Astrocyte of the cerebellum (primary cell): ENCODE data around the gene RAB35.

Experiments used
- DNase-seq: peaks from one replicate; pipeline ENCODE4 v3.0.0-alpha.2; 2011; ENCODE audit warnings: low read depth
- H3K4me3 ChIP-seq: 2 replicates; pipeline ENCODE4 v1.5.1; 2011; ENCODE audit warnings: mild to moderate bottlenecking, low read depth, low read length, moderate library complexity
- in situ Hi-C: cut with HindIII; loops from 2 replicates; pipeline ENCODE4 v1.10.0; 2017; ENCODE audit warnings: low sequenced_read_pairs
- TF ChIP-seq, protein P1 (sequence below): IDR thresholded peaks from 2 replicates; pipeline ENCODE4 v1.5.1; 2012; ENCODE audit warnings: low read length, low read depth, moderate library complexity, mild to moderate bottlenecking; ENCODE audit errors: missing control alignments

The RAB35 gene

DNA sequence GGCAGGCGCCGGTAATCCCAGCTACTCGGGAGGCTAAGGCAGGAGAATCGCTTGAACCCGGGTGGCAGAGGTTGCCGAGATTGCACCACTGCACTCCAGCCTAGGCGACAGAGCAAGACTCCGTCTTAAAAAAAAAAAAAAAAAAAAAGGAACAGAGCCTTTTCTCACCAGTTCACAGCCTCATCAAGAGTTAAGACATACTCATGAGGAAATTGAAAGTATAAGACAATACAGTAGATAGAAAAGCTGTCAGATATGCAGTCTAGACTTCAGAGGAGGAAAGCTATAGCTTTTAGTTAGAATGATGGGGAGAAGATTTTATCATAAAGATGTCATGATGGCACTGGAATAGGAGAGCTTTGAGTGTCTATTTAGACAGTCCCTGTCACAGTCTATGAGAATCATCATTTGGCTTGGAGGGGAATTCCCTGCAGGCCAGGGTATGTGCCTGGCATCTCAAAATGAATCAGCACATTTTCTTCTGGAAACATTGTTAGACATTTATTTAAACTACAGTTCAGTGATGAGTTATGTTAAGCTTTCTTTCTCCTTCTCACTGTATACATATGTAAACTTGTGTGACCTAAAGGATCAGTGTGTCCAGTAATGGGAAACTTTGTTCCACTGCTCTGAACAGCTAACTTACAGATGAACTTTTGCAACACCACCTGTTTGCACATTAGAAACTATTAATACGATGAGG, 2.9 kb upstream of the RAB35 start:
- TF ChIP-seq, protein P1, sequence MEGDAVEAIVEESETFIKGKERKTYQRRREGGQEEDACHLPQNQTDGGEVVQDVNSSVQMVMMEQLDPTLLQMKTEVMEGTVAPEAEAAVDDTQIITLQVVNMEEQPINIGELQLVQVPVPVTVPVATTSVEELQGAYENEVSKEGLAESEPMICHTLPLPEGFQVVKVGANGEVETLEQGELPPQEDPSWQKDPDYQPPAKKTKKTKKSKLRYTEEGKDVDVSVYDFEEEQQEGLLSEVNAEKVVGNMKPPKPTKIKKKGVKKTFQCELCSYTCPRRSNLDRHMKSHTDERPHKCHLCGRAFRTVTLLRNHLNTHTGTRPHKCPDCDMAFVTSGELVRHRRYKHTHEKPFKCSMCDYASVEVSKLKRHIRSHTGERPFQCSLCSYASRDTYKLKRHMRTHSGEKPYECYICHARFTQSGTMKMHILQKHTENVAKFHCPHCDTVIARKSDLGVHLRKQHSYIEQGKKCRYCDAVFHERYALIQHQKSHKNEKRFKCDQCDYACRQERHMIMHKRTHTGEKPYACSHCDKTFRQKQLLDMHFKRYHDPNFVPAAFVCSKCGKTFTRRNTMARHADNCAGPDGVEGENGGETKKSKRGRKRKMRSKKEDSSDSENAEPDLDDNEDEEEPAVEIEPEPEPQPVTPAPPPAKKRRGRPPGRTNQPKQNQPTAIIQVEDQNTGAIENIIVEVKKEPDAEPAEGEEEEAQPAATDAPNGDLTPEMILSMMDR, result no peak
- no peak overlapping the region for H3K4me3 ChIP-seq
- in situ Hi-C loops, result no loop called here
- DNase-seq, result no peak

DNA sequence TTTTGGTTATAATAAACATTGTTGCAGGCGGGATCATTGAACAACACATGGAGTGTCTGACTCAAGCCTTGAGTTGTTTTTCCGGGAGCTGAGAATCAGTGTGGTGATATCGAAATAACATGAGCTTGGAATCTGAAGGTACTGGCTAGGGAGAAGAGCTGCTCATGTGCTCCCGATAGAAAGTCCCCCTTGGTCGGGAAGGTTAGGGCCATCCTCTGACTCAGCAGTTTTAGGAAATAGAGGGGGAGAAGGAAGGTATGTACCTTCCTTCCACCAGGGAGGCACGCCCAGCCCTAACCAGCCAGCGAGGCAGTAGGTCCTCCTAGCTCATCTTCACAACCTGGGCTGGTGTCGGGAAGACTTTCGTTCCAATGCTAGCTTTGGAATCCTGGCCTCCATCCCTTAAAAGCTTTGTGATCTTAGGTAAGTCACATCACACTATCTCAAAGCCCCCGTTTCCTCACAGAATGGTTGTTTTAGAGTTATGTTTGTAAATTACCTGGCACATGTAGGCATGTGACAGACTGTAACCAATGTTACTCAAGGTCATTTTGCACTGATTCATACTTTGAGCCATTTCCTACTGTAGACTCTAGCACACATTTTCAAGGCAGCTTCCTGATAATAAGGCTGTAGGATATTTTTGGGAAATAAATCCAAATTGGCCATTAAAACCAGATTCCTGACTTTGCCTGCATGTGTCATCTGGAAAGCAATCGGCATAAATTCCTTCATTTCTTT, 1.9 kb upstream of the RAB35 start:
- DNase-seq, result no peak
- H3K4me3 ChIP-seq, result peak overlapping the region; percentile 89
- in situ Hi-C loops, result no loop called here
- TF ChIP-seq, protein P1, result no peak

DNA sequence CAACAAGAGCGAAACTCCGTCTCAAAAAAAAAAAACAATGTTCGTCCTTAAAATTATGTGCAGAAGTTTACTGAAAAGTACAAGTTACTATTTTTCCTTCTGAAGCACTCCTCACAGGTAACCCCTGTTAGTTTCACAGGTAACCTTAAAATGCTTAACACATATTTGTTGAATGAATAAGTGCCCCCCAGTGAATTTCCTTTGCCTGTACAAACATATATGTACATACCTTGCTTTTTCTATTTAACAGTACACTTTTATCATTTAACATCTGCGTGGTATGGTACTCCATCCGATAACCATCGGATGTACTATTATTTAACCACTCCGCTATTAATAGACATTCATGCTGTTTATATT, 1.4 kb upstream of the RAB35 start:
- TF ChIP-seq, protein P1, result no peak
- in situ Hi-C loops, result no loop called here
- H3K4me3 ChIP-seq, result peak overlapping the region; percentile 89
- no peak for DNase-seq

DNA sequence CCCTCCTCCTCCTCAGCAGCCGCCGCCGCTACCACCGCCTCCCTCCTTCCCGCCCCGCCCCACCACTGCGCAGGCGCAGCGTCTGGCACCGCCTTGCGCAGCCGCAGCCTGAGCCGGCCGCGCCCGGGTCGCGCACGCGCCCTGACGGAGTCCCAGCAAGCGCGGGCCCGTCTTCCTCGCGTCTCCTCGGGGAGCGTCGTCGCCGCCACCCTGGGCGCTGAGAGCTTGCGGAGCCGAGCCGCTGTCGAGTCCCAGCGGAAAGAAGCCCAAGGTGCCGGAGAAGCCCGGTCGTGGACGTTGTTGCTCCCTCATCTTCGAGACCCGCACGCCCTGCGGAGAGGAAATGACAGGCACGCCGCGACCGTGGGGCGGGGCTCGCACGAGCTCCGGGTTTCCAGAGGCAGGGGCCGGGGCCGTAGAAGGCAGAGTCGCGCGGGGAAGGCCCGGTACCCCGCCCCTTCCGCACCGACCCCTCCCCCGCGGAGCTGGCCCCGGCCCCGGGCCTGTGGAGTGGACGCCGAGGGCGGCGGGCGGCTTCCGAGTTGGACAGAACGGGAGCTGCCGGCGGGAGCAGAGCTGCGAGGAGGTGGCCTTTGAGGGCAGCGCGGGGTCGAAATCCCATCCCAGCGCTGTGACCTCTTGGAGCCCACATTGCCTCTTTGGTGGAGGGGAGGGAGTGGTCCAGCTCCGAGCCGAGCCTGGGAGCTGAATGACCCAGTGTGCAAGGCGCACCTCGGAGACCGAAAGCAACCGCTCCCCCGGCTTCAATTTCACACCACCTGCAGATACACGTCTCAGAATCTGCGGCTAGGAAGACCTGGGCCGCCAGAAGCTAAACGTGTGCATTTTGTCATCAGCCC, 469 bp upstream of the RAB35 start:
- H3K4me3 ChIP-seq, result peak overlapping the region; percentile 89
- peak; percentile 75 for DNase-seq
- TF ChIP-seq, protein P1, result no peak
- in situ Hi-C loops, result no loop called here

DNA sequence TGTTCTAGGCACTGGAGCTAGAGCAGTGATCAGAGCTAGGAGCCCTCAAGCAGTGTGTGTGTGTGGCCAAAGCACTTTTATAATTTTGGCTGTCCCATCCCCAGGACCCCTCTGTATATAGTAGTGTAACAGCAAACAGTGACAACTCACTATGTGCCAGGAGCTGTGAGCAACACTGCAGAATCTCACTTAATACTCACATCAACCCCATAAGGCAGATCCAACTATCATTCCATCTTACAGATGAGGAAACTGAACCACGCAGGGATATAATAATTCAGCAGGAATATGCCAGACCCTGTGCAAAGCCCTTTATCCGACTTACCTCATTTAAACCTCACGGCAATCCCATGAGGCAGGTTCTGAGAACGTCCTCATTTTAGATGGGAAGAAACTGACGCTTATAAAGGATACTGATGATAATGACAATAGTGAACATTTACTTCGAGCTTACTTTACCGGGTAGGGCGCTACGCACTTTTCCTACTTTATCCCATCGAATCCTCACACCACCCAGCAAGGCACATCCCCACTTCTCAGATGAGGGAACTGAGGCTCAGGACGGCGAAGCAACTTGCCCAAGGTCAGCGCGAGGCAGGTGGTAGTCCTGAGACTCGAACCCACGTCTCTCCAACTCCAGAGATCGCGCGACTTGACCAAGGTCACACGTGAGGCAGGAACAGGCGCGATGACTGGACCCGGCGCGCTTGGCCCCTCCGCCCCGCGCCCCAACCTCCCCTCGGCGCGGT, 687 bp downstream of the RAB35 start:
- peak overlapping the region; percentile 89 for H3K4me3 ChIP-seq
- no peak for DNase-seq
- in situ Hi-C loops, result no loop called here
- TF ChIP-seq, protein P1, result no peak

DNA sequence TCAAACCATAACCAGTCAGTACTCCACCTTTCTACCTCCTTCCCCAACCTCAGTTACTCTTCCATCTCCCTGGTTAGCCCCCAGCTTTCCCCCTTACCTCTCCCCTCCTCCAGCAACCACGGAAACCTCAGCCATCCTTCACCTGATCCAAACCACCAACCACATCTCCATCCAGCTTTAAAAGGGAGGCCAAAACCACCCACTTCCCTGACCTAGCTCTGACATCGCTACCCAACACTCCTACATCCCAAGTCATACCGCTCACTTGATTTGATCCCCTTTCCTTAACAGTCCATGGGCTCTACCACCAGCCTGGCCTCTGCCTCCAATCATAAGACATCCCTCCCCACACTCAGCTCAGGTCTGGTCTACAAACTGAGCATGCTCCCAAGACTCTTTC, 1.5 kb downstream of the RAB35 start:
- peak; percentile 75 for DNase-seq
- TF ChIP-seq, protein P1, result no peak
- in situ Hi-C loops, result no loop called here
- H3K4me3 ChIP-seq, result peak overlapping the region; percentile 89
